CD14-positive monocyte (primary cell): ENCODE data around the gene CUZD1. TPM values are rescaled to one million over a fixed set of nuclear protein-coding genes. Genes with fewer than 3 reads are reported as not detected.

Experiments
- DNase-seq, 3 donors: peaks; one replicate each; pipeline ENCODE4 v3.0.0-alpha.2; 2011 to 2022
- H2AFZ ChIP-seq: 2 replicates; pipeline ENCODE4 v1.6.0; 2012; ENCODE audit warnings: mild to moderate bottlenecking, low read depth, low read length, inconsistent platforms; ENCODE audit not compliant: insufficient read depth, poor library complexity, severe bottlenecking
- H3K27ac ChIP-seq, 2 donors: 1 replicate in 1 of 2; 2 replicates in 1 of 2; pipeline ENCODE4 v1.5.1; 2012 to 2013; ENCODE audit warnings: low read length in 2 of 2, control low read depth in 1 of 2, inconsistent platforms in 1 of 2, low read depth in 1 of 2, mild to moderate bottlenecking in 1 of 2
- H3K27me3 ChIP-seq, 2 donors: one replicate each; pipeline versions ENCODE4 v1.6.0 to v1.6.1; 2011 to 2013; ENCODE audit warnings: low read length in 2 of 2; ENCODE audit not compliant: control insufficient read depth in 2 of 2, insufficient read depth in 2 of 2
- H3K36me3 ChIP-seq, 2 donors: replicated peaks in 1 of 2; 1 replicate in 1 of 2; 2 replicates in 1 of 2; pipeline versions ENCODE4 v1.5.1 to v1.6.1; 2012 to 2013; ENCODE audit warnings: low read length in 2 of 2, control low read depth in 1 of 2, inconsistent platforms in 1 of 2, mild to moderate bottlenecking in 1 of 2; ENCODE audit not compliant: insufficient read depth in 2 of 2, control insufficient read depth in 1 of 2
- H3K4me1 ChIP-seq, 2 donors: 1 replicate in 1 of 2; 2 replicates in 1 of 2; pipeline versions ENCODE4 v1.5.1 to v1.6.1; 2012 to 2013; ENCODE audit warnings: low read length in 2 of 2, control low read depth in 1 of 2, inconsistent platforms in 1 of 2, mild to moderate bottlenecking in 1 of 2, moderate library complexity in 1 of 2; ENCODE audit not compliant: insufficient read depth in 2 of 2, control insufficient read depth in 1 of 2
- H3K4me2 ChIP-seq: replicated peaks from 2 replicates; pipeline ENCODE3; 2012; ENCODE audit warnings: low read length, moderate library complexity, mild to moderate bottlenecking; ENCODE audit not compliant: poor library complexity, severe bottlenecking; ENCODE audit errors: extremely low read depth
- H3K4me3 ChIP-seq, 3 experiments: fragments of 200-600 bp in 1 of 3; sonication (generic) in 1 of 3; replicated peaks in 1 of 3; 1 replicate in 2 of 3; 2 replicates in 1 of 3; pipeline ENCODE4 v1.5.1; 2011 to 2013; ENCODE audit warnings: low read length in 3 of 3, mild to moderate bottlenecking in 3 of 3, control low read depth in 2 of 3, low read depth in 2 of 3, inconsistent platforms in 1 of 3, moderate library complexity in 1 of 3
- H3K79me2 ChIP-seq: 2 replicates; pipeline ENCODE4 v1.6.0; 2012; ENCODE audit warnings: mild to moderate bottlenecking, control low read depth, inconsistent platforms, low read length, moderate library complexity; ENCODE audit not compliant: insufficient read depth
- H3K9ac ChIP-seq: 2 replicates; pipeline ENCODE4 v1.6.0; 2017; ENCODE audit warnings: low read length, mild to moderate bottlenecking; ENCODE audit not compliant: insufficient read depth, poor library complexity, severe bottlenecking
- H3K9me3 ChIP-seq, 2 donors: replicated peaks in 1 of 2; 1 replicate in 1 of 2; 2 replicates in 1 of 2; pipeline versions ENCODE4 v1.5.1 to v1.6.1; 2012 to 2013; ENCODE audit warnings: low read length in 2 of 2, control low read depth in 1 of 2; ENCODE audit not compliant: control insufficient read depth in 1 of 2, insufficient read depth in 1 of 2
- H4K20me1 ChIP-seq: 2 replicates; pipeline ENCODE4 v1.6.0; 2012; ENCODE audit warnings: mild to moderate bottlenecking, low read length, control low read depth, moderate library complexity; ENCODE audit not compliant: insufficient read depth
- H3K27ac Mint-ChIP-seq, 7 donors: one replicate each; pipeline ENCODE4 v1.8.0; 2020; ENCODE audit warnings: mild to moderate bottlenecking in 7 of 7, mixed read lengths in 7 of 7, moderate library complexity in 6 of 7, inconsistent platforms in 2 of 7
- H3K27me3 Mint-ChIP-seq, 3 donors: one replicate each; pipeline ENCODE4 v1.8.0; 2021 to 2022; ENCODE audit warnings: low read depth in 3 of 3, mild to moderate bottlenecking in 3 of 3, mixed read lengths in 3 of 3, moderate library complexity in 3 of 3, inconsistent platforms in 1 of 3
- H3K36me3 Mint-ChIP-seq, 2 donors: one replicate each; pipeline ENCODE4 v1.8.0; 2020; ENCODE audit warnings: mixed read lengths in 2 of 2, inconsistent platforms in 1 of 2, mild to moderate bottlenecking in 1 of 2
- H3K4me1 Mint-ChIP-seq: one replicate; pipeline ENCODE4 v1.8.0; 2020; ENCODE audit warnings: mild to moderate bottlenecking, mixed read lengths
- H3K4me3 Mint-ChIP-seq, 2 donors: one replicate each; pipeline ENCODE4 v1.8.0; 2020; ENCODE audit warnings: mild to moderate bottlenecking in 2 of 2, mixed read lengths in 2 of 2, moderate library complexity in 1 of 2
- H3K9me3 Mint-ChIP-seq, 7 donors: one replicate each; pipeline ENCODE4 v1.8.0; 2020 to 2022; ENCODE audit warnings: mixed read lengths in 7 of 7, mild to moderate bottlenecking in 6 of 7, moderate library complexity in 6 of 7, inconsistent platforms in 2 of 7
- WGBS: methylation state at CpG from one replicate; pipeline ENCODE4 v1.1.5; 2013; ENCODE audit warnings: missing lambda C conversion rate; ENCODE audit not compliant: insufficient coverage; 5-methylcytosine and 5-hydroxymethylcytosine counted together
- intact Hi-C, 2 donors: fragments of 100-400 bp; cut with micrococcal nuclease; formaldehyde crosslinking; loops; one replicate each; pipeline versions ENCODE4 v1.15.0 to v1.15.1; 2023
- polyA plus RNA-seq, 3 donors: library from polyadenylated mRNA; depleted of rRNA in 1 of 3; unstranded in 2 of 3; stranded (reverse) in 1 of 3; fragments of 300-500 nt in 2 of 3; fragments of >200 nt in 1 of 3; fragmentation: Illumina TruSeq in 2 of 3; gene quantifications; 1 replicate in 2 of 3; 2 replicates in 1 of 3; pipeline ENCODE4 v1.2.3, GENCODE V29; 2012 to 2021
- TF ChIP-seq, protein P1 (sequence below): fragments of 200-600 bp; IDR thresholded peaks from one replicate; pipeline ENCODE4 v1.8.0; 2022; ENCODE audit warnings: antibody characterized with exemption, mild to moderate bottlenecking

The CUZD1 gene
- polyA plus RNA-seq, 3 donors = 0.14 to 0.29 TPM; not detected in 1

DNA sequence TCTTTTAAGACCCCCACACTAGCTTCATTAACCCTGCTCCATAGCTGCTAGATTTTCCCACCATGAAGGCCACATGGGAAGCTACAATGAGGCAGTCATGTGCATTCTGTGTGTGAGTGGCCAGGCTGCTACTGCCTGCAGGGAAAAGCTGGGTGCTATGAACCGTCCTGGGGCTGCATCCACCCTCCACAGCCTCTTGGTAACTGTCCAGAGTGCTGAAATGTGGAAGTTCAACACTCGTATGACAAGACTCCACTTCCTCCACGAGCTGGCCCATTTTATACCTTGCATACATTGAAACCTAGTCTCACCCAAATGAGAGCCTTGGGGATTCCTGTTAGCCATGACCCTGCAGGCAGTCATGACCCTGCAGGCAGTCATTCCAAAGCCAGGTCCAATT lies 59.4 kb downstream of the CUZD1 start:
- TF ChIP-seq, protein P1, sequence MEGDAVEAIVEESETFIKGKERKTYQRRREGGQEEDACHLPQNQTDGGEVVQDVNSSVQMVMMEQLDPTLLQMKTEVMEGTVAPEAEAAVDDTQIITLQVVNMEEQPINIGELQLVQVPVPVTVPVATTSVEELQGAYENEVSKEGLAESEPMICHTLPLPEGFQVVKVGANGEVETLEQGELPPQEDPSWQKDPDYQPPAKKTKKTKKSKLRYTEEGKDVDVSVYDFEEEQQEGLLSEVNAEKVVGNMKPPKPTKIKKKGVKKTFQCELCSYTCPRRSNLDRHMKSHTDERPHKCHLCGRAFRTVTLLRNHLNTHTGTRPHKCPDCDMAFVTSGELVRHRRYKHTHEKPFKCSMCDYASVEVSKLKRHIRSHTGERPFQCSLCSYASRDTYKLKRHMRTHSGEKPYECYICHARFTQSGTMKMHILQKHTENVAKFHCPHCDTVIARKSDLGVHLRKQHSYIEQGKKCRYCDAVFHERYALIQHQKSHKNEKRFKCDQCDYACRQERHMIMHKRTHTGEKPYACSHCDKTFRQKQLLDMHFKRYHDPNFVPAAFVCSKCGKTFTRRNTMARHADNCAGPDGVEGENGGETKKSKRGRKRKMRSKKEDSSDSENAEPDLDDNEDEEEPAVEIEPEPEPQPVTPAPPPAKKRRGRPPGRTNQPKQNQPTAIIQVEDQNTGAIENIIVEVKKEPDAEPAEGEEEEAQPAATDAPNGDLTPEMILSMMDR = no peak
- Histone ChIP-seq H3K9ac (no peak overlapping the region), H4K20me1 (no peaks in the 10 kb centered on the region), H2AFZ (no peak overlapping the region), H3K4me2 (no peak overlapping the region), H3K27me3 (no peaks in the 10 kb centered on the region), H3K4me1 (no peaks in the 10 kb centered on the region), H3K9me3 (peaks cover 5 to 19% of the 10 kb centered on the region in 2 donors), H3K27ac (no peak overlapping the region), H3K79me2 (no peaks in the 10 kb centered on the region), H3K36me3 (no peaks in the 10 kb centered on the region), H3K4me3 (no peak overlapping the region)
- 12% methylated on average over 3 of the region's 3 CpGs for WGBS
- Mint-ChIP-seq H3K36me3 (no peaks in the 10 kb centered on the region), H3K27ac (no peak overlapping the region), H3K27me3 (peaks cover 0 to 1% (median 0%) of the 10 kb centered on the region in 3 donors), H3K4me3 (no peak overlapping the region), H3K4me1 (no peaks in the 10 kb centered on the region), H3K9me3 (peaks cover 2 to 16% (median 4%) of the 10 kb centered on the region in 7 donors)
- intact Hi-C loops = no loop called here
- no peak for DNase-seq

DNA sequence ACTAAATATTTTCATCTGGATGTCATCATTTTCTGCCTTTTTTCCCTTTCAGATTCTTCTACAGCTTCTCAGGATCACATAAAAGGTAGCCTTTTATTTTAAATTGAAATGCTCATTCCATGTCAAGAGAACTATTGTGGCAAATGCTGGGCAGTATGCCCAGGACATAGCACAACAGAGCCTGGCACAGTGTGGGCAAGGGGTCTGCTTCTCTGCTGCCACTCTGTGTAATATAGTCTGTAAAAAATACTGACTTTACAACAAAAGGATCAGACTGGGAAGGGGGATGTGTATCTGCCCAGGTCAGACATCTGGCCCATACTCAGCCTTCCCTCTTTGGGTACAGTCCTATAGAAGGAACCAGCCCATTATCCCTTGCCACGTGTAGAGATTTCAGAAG lies 62.7 kb downstream of the CUZD1 start:
- H3K27ac Mint-ChIP-seq = no peak overlapping the region
- no CpG with 5 or more reads among the region's 1 CpG for WGBS

More for the DNA sequence above, 62.7 kb downstream of the CUZD1 start:
- Histone ChIP-seq H3K4me1 (no peaks in the 10 kb centered on the region), H3K36me3 (no peaks in the 10 kb centered on the region), H3K79me2 (no peaks in the 10 kb centered on the region), H3K9ac (no peak overlapping the region), H4K20me1 (no peaks in the 10 kb centered on the region), H3K4me3 (no peak overlapping the region), H3K27ac (no peak overlapping the region), H3K27me3 (no peaks in the 10 kb centered on the region), H3K9me3 (peaks cover 0 to 7% of the 10 kb centered on the region in 2 donors), H3K4me2 (no peak overlapping the region), H2AFZ (no peak overlapping the region)
- intact Hi-C loops = no loop called here
- DNase-seq = no peak
- no peak overlapping the region for H3K4me3 Mint-ChIP-seq
- peaks cover 0 to 8% (median 3%) of the 10 kb centered on the region in 7 donors for H3K9me3 Mint-ChIP-seq
- H3K27me3 Mint-ChIP-seq = peaks cover 0 to 1% (median 0%) of the 10 kb centered on the region in 3 donors
- H3K36me3 Mint-ChIP-seq = no peaks in the 10 kb centered on the region
- H3K4me1 Mint-ChIP-seq = no peaks in the 10 kb centered on the region
- TF ChIP-seq, protein P1 = no peak

Other genes starting within 250 kb of the CUZD1 start
- not detected for gene C10orf120, start 146.0 kb downstream of the CUZD1 start, polyA plus RNA-seq
- 1 to 10 TPM in 2 of 3 donors, under 1 TPM in 1; 0.64 to 3.3 (median 2.3) TPM for gene FAM24B, start 33.7 kb upstream of the CUZD1 start, polyA plus RNA-seq
- gene FAM24A, start 64.8 kb upstream of the CUZD1 start, polyA plus RNA-seq = not detected
- 1 to 10 TPM; 2.2 to 2.9 (median 2.7) TPM for gene C10orf88, start 108.4 kb upstream of the CUZD1 start, polyA plus RNA-seq
- gene PSTK, start 134.5 kb upstream of the CUZD1 start, polyA plus RNA-seq = 1 to 10 TPM; 3.5 to 4.7 (median 4.2) TPM
- gene IKZF5, start 162.9 kb upstream of the CUZD1 start, polyA plus RNA-seq = 10 to 100 TPM in 1 of 3 donors, 1 to 10 TPM in 2; 8.6 to 12.8 (median 9.8) TPM
- 10 to 100 TPM in 1 of 3 donors, 1 to 10 TPM in 2; 3.9 to 14.7 (median 7.5) TPM for gene ACADSB, start 163.1 kb upstream of the CUZD1 start, polyA plus RNA-seq